ENCODE data around the gene ENTPD8.

ENTPD8 gene

DNA sequence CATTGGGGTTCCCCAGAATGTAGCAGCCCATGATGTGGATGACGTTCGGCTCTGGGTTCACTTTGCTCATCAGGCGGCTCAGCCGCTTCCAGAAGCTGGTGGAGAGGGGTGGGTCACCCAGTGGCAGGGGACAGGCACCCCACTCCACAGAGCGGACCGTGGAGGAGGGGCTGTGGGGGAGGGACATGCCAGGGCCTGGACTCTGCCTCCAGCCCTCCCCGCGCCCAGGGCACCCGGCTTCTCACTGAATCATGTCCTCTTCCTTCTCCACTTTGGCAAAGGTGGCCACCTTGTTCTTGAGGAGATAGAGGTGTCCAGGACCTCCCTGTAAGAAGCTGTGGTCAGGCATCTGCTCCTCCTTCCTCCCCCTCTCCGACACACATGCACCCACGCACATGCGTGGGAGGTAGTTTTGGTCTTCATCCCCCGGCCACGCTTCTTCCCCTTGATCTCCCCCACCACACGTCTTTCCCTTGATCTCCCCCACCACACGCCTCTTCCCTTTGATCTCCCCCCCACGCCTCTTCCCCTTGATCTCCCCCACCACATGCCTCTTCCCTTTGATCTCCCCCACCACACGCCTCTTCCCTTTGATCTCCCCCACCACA is 8.9 kb upstream of the ENTPD8 start:
- TF ChIP-seq, protein P1, sequence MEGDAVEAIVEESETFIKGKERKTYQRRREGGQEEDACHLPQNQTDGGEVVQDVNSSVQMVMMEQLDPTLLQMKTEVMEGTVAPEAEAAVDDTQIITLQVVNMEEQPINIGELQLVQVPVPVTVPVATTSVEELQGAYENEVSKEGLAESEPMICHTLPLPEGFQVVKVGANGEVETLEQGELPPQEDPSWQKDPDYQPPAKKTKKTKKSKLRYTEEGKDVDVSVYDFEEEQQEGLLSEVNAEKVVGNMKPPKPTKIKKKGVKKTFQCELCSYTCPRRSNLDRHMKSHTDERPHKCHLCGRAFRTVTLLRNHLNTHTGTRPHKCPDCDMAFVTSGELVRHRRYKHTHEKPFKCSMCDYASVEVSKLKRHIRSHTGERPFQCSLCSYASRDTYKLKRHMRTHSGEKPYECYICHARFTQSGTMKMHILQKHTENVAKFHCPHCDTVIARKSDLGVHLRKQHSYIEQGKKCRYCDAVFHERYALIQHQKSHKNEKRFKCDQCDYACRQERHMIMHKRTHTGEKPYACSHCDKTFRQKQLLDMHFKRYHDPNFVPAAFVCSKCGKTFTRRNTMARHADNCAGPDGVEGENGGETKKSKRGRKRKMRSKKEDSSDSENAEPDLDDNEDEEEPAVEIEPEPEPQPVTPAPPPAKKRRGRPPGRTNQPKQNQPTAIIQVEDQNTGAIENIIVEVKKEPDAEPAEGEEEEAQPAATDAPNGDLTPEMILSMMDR (IDR thresholded peaks at IDR 0.05; ENCODE audit: extremely low read depth, missing control alignments) = no peak
- no peak for DNase-seq (ENCODE audit: low spot score)

DNA sequence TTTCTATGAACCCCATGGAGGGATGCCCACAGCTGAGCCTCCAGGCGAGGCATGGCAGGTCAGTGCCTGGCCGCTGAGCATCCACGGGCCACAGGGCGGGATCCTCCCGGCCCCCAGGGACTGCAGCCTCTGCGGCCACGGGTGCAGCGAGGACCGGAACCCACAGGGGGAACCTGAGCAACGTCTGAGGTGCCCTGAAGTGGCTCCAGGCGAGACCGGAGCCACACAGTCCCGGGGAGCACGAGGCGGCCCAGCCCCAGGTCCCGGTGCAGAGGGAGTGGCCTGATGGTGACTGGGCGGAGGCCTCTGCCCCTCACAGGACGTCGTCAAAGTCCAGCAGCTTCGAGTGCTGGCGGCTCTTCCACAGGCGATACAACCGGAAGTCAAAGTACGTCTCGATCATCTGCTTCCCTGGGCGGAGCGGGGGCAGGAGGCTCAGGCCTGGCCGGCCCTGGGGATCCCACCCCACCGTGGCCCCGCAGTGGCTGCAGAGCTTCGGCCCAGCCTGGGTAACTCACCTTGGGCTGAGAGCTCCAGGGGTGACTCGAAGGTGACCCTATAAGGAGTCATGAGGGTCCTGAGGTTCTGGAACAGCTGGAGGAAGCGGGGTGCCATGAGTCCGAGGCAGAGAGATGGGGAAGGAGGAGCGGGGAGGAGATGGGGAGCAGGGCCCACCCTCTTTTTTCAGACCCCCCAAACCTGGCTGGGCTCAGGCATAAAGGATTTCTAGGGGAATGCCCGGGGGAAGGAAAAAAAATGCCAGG is 8.1 kb upstream of the ENTPD8 start:
- TF ChIP-seq, protein P1 (IDR thresholded peaks at IDR 0.05; ENCODE audit: extremely low read depth, missing control alignments) = no peak

DNA sequence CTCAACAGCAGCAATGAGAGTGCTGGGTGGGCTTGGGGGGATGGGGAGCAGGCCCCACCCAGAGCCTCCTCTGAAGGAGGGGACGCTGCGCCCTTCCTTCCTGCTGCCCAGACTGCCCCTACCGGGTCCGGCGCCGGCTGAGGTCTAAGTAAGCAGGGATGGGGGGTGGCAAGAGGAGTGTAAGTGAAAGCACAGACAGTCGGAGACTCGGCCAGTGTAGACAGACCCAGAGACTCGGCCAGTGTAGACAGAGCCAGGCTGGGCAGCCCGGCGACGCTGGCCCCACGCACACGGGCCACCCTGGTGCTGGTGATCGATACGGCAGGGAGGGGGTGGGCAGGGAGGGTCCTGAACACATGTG is 7.4 kb upstream of the ENTPD8 start:
- TF ChIP-seq, protein P1 (IDR thresholded peaks at IDR 0.05; ENCODE audit: extremely low read depth, missing control alignments) = no peak
- DNase-seq (ENCODE audit: low spot score) = no peak

More for the DNA sequence above, 8.1 kb upstream of the ENTPD8 start:
- no peak for DNase-seq (ENCODE audit: low spot score)

DNA sequence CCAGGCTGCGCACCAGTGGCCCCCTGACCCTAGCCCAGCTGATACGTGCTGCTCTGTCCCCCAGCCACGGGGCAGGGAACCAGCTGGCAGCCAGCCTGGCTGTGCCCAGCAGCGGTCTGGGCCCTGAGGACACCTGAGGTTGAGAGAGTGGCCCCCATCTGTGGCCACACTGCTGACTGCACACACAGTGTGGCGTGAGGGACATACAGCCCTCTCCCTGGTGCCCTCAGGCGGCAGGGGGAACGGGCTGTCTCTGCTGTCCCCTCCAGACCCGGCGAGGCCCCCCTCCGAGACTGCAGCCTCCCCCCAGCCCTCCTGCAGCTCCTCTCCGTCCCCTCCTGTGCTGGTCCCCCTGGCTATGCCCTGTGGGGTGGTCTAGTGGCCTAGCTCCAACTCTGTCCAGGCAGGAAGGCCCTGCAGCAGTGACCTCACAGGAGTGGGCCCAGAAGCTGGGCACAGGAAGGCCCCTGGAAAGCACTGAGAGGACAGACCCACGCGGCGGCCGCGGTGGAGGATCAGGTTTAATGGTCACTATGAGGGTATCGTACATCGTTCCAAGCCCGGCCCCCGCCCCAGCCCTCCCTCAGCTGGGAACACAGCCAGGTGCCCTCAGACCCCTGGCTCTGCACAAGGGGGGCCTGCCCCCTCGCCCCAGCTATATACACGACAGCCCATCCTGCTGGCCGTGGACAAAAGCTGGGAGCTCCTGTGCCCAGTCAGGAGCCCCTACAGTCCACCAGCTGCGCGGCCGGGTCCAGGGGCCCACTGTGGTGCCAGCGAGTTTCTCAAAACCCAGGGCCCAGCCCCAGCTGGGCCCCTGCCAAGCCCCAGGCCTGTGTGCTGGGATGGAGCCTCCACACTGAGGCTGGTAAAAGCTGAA is 6.8 kb upstream of the ENTPD8 start:
- TF ChIP-seq, protein P1 (IDR thresholded peaks at IDR 0.05; ENCODE audit: extremely low read depth, missing control alignments) = no peak
- DNase-seq (ENCODE audit: low spot score) = no peak

DNA sequence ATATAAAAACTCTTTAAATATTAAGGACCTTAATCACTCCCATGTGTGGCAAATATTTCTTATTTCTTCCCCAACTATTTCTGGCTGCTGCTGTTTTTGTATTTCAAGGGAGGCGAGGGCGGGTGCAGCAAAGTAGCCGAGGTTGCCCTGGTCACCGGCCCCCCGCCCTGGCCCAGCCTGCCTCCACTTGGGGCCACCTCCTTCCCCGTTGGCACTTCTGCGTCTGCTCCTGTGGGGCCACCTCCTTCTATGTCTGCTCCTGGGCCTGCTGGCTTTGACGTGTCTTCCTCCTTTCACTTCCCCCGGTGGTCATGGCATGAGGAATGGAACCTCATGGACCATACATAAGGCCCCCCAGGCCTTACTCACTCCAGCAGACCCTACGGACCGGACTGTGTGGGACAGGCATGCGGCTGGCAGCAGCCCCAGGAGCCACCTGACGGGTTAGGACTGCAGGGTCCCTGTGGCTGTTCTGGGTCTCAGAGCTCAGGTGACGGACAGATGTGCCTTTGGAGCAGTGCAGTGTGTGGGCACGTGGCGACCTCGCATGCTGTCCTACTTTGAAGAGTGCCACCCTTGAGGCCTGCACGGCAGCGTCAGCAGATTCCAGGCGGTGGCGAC is 5.8 kb upstream of the ENTPD8 start:
- TF ChIP-seq, protein P1 (IDR thresholded peaks at IDR 0.05; ENCODE audit: extremely low read depth, missing control alignments) = no peak
- no peak for DNase-seq (ENCODE audit: low spot score)

DNA sequence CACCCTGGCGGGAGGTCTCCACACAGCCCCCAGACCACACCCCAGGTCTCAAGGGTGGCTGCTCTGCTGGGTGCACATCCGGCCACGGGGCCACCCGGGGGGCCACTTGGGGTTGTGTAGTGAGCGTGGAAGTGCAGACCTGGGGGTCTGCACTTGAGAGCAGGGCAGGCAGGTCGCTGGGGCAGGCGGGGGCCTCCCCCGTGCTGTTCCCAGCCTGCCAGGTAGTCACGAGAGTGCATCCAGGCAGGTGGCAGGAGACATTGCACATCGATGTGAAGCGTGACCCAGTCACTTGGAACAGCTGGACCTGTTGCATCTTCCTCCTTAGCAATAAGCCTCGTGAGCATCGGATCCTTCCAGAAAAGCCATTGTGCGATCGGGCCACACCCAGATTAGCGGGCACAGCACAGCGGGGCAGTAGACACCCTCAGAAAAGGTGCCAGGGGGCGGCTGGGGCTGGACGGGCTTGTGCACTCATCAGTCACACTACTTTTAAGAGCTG is 4.8 kb upstream of the ENTPD8 start:
- no peak for DNase-seq (ENCODE audit: low spot score)
- TF ChIP-seq, protein P1 (IDR thresholded peaks at IDR 0.05; ENCODE audit: extremely low read depth, missing control alignments) = no peak

All from GM20000 (cell line).